Activated T-helper 2 cell treated with anti-CD3 and anti-CD28 coated beads, Interferon-gamma antibody, Interleukin-2, Interleukin-4, amounts not matched to agents 10 μg/mL and 5 μg/mL and 100 μg/mL, durations not matched to agents 14 hours and 24 hours and 36 hours (primary cell): ENCODE measurements around the gene KIF13A. TPM values are rescaled to one million over a fixed set of nuclear protein-coding genes. Genes with fewer than 3 reads are reported as not detected.
A peak's percentile ranks its signal among the peaks of the same experiment; 100 is the strongest.
"Not testable (repeated sequence)": the region's sequence is repeated elsewhere in the genome, so short reads cannot be mapped to it uniquely, and the experiment has no call there.

Experiments used
- DNase-seq: peaks from one replicate; pipeline ENCODE4 v3.0.0; 2021; ENCODE audit warnings: low spot score
- H3K27ac Mint-ChIP-seq: one replicate; pipeline ENCODE4 v1.8.0; 2021; ENCODE audit warnings: mixed read lengths
- H3K27me3 Mint-ChIP-seq: one replicate; pipeline ENCODE4 v1.8.0; 2021; ENCODE audit warnings: low read depth, mixed read lengths
- H3K36me3 Mint-ChIP-seq: one replicate; pipeline ENCODE4 v1.8.0; 2021; ENCODE audit warnings: low read depth, mixed read lengths
- H3K4me1 Mint-ChIP-seq: one replicate; pipeline ENCODE4 v1.8.0; 2021; ENCODE audit warnings: low read depth, mixed read lengths
- H3K4me3 Mint-ChIP-seq: one replicate; pipeline ENCODE4 v1.8.0; 2021; ENCODE audit warnings: low read depth, mild to moderate bottlenecking, moderate library complexity, mixed read lengths
- H3K9me3 Mint-ChIP-seq: one replicate; pipeline ENCODE4 v1.8.0; 2021; ENCODE audit warnings: mixed read lengths
- intact Hi-C: fragments of 100-400 bp; cut with micrococcal nuclease; formaldehyde crosslinking; loops from one replicate; pipeline ENCODE4 v1.15.1; 2023
- total RNA-seq: library from RNA; stranded (reverse); gene quantifications from 2 replicates; pipeline ENCODE4 v1.2.3, GENCODE V29; 2022

The KIF13A gene
- total RNA-seq: 0.48 TPM in 1 of 2 replicates, not detected in the other

GRCh38 chr6:17987447-17987696, at the start of gene KIF13A:
Gene KIF13A, minus strand, starts transcription at chr6:17987635. Its CDS starts 172 bp downstream, at chr6:17987463.
- peaks cover 5% of the 10 kb centered on the region for H3K4me1 Mint-ChIP-seq
- intact Hi-C loops: loop anchor here (5.0 kb wide), 1 partner anchor 275 kb away; the partner anchor contains the start of gene DEK
- no peak within 1 kb of the TSS for H3K27ac Mint-ChIP-seq
- no peaks in the 10 kb centered on the region for H3K9me3 Mint-ChIP-seq
- H3K36me3 Mint-ChIP-seq: no peaks in the 10 kb centered on the region
- DNase-seq: no peak
- H3K27me3 Mint-ChIP-seq: peaks cover 67% of the 10 kb centered on the region
- peak within 1 kb of the TSS; percentile 80 for H3K4me3 Mint-ChIP-seq

DNA sequence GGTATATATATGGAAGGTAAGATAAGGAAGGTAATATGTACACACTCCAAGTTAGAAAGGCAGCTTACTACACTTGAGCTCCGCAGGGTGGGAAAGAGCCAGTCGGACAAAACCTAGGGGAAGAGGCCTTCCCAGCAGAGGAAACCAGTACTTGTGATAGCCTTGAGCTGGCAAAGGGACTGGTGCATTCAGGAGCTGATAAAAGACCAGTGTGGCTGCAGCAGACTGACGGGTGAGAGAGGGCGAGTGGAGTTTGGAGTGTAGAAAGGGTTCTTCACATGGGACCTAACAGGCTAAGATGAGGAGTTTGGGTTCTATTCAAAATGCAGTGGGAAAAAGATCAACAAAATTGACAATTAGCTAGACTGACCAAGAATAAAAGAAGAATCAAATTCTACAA, 49.3 kb upstream of the KIF13A start:
- Mint-ChIP-seq H3K4me1 (no peaks in the 10 kb centered on the region), H3K27ac (no peak overlapping the region), H3K4me3 (no peak overlapping the region), H3K27me3 (peaks cover 24% of the 10 kb centered on the region), H3K9me3 (no peaks in the 10 kb centered on the region), H3K36me3 (no peaks in the 10 kb centered on the region)
- intact Hi-C loops: no loop called here
- no peak for DNase-seq

DNA sequence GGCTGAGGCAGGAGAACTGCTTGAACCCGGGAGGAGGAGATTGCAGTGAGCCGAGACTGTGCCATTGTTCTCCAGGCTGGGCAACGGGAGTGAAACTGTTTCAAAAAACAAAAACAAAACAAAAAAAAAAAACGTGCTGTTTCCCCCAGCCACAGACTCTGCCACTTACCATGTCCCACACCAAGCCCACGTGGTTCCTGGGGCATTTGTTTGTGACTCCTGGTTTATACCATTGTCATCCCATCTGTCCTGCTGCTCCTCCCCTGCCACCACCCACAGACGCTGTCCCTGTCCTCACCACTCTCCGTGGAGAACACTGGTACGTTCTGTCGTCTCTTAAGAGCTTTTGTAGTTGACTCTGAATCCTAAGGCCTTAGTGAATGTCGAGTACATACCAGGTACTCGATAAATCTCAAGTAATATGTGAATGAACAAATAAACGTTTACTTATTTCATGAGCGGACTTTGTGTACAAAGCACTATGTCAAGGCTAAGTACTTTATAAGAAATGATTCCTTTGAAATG, 48.0 kb upstream of the KIF13A start:
- intact Hi-C loops: no loop called here
- Mint-ChIP-seq H3K27ac (no peak overlapping the region), H3K4me3 (no peak overlapping the region), H3K4me1 (no peaks in the 10 kb centered on the region), H3K36me3 (no peaks in the 10 kb centered on the region), H3K27me3 (peaks cover 24% of the 10 kb centered on the region), H3K9me3 (no peaks in the 10 kb centered on the region)
- DNase-seq: no peak

DNA sequence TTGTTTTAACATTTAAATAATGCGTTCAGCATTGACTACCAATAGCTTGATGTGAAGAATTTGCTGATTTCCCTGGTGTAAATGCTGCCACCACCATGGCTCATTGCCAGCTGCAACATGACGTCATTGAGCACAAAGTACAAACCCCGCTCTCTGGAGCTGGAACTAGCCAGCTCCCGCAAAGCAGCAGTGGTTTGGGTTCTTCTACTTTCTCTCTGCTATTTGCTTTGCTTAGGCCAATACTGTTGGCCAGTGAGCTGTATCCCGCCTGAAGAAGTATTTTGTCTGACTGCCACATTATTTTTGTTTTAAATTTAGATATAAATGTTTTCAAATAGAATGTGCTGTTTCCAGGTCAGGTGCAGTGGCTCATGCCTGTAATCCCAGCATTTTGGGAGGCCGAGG, 47.4 kb upstream of the KIF13A start:
- Mint-ChIP-seq H3K36me3 (no peaks in the 10 kb centered on the region), H3K9me3 (no peaks in the 10 kb centered on the region), H3K4me3 (no peak overlapping the region), H3K4me1 (no peaks in the 10 kb centered on the region), H3K27me3 (peaks cover 21% of the 10 kb centered on the region), H3K27ac (no peak overlapping the region)
- DNase-seq: no peak
- intact Hi-C loops: no loop called here

DNA sequence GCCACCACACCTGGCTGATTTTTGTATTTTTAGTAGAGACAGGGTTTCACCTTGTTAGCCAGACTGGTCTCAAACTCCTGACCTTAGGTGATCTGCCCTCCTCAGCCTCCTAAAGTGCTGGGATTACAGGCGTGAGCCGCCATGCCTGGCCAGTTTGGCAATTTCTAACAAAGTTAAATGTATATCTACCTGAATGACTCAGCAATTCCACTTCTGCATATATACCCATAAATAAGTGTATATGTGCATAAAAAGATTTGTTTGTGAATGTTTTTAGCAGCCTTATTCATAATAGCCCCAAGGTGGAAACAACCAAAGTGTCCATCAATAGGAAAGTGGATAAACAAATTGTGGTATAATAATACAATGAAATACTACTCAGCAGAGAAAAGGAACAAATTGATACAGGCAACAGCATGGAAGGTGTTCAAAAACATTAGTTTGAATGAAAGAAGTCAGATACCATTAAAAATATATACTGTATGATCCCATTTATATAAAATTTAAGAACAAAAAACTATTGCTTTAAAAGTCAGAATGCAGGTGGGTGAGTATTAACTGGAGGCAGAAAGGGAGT, 44.3 kb upstream of the KIF13A start:
- H3K9me3 Mint-ChIP-seq: no peaks in the 10 kb centered on the region
- no peak overlapping the region for H3K27ac Mint-ChIP-seq
- no peak overlapping the region for H3K4me3 Mint-ChIP-seq
- H3K36me3 Mint-ChIP-seq: no peaks in the 10 kb centered on the region
- intact Hi-C loops: no loop called here
- H3K27me3 Mint-ChIP-seq: peaks cover 10% of the 10 kb centered on the region
- DNase-seq: no peak
- no peaks in the 10 kb centered on the region for H3K4me1 Mint-ChIP-seq

- H3K27me3 Mint-ChIP-seq: peaks cover 5% of the 10 kb centered on the region
- intact Hi-C loops: no loop called here
Observed at GRCh38 chr6:18031189-18031588, 43.8 kb upstream of the KIF13A start.

GRCh38 chr6:18028332-18028731, 40.9 kb upstream of the KIF13A start:
- Mint-ChIP-seq H3K36me3 (no peaks in the 10 kb centered on the region), H3K27me3 (peaks cover 5% of the 10 kb centered on the region), H3K4me3 (no peak overlapping the region), H3K4me1 (no peaks in the 10 kb centered on the region), H3K27ac (no peak overlapping the region), H3K9me3 (no peaks in the 10 kb centered on the region)
- no peak for DNase-seq
- intact Hi-C loops: no loop called here

More at GRCh38 chr6:18031189-18031588, 43.8 kb upstream of the KIF13A start:
- no peak overlapping the region for H3K27ac Mint-ChIP-seq
- H3K9me3 Mint-ChIP-seq: no peaks in the 10 kb centered on the region
- no peak for DNase-seq
- H3K36me3 Mint-ChIP-seq: no peaks in the 10 kb centered on the region
- no peaks in the 10 kb centered on the region for H3K4me1 Mint-ChIP-seq
- no peak overlapping the region for H3K4me3 Mint-ChIP-seq

GRCh38 chr6:18025596-18025995, 38.2 kb upstream of the KIF13A start:
- intact Hi-C loops: no loop called here
- no peaks in the 10 kb centered on the region for H3K9me3 Mint-ChIP-seq
- H3K27ac Mint-ChIP-seq: no peak overlapping the region
- no peaks in the 10 kb centered on the region for H3K4me1 Mint-ChIP-seq
- no peaks in the 10 kb centered on the region for H3K27me3 Mint-ChIP-seq
- no peaks in the 10 kb centered on the region for H3K36me3 Mint-ChIP-seq
- no peak for DNase-seq
- H3K4me3 Mint-ChIP-seq: no peak overlapping the region

GRCh38 chr6:18024876-18025275, 37.4 kb upstream of the KIF13A start:
- intact Hi-C loops: no loop called here
- H3K9me3 Mint-ChIP-seq: no peaks in the 10 kb centered on the region
- H3K4me3 Mint-ChIP-seq: no peak overlapping the region
- H3K4me1 Mint-ChIP-seq: no peaks in the 10 kb centered on the region
- H3K27me3 Mint-ChIP-seq: no peaks in the 10 kb centered on the region
- H3K27ac Mint-ChIP-seq: no peak overlapping the region
- H3K36me3 Mint-ChIP-seq: no peaks in the 10 kb centered on the region
- no peak for DNase-seq

- no peak overlapping the region for H3K27ac Mint-ChIP-seq
- H3K4me3 Mint-ChIP-seq: no peak overlapping the region
- no peaks in the 10 kb centered on the region for H3K9me3 Mint-ChIP-seq
- no peaks in the 10 kb centered on the region for H3K4me1 Mint-ChIP-seq
- intact Hi-C loops: no loop called here
- no peaks in the 10 kb centered on the region for H3K36me3 Mint-ChIP-seq
- no peaks in the 10 kb centered on the region for H3K27me3 Mint-ChIP-seq
- no peak for DNase-seq
Observed at GRCh38 chr6:18023891-18024290, 36.5 kb upstream of the KIF13A start.

DNA sequence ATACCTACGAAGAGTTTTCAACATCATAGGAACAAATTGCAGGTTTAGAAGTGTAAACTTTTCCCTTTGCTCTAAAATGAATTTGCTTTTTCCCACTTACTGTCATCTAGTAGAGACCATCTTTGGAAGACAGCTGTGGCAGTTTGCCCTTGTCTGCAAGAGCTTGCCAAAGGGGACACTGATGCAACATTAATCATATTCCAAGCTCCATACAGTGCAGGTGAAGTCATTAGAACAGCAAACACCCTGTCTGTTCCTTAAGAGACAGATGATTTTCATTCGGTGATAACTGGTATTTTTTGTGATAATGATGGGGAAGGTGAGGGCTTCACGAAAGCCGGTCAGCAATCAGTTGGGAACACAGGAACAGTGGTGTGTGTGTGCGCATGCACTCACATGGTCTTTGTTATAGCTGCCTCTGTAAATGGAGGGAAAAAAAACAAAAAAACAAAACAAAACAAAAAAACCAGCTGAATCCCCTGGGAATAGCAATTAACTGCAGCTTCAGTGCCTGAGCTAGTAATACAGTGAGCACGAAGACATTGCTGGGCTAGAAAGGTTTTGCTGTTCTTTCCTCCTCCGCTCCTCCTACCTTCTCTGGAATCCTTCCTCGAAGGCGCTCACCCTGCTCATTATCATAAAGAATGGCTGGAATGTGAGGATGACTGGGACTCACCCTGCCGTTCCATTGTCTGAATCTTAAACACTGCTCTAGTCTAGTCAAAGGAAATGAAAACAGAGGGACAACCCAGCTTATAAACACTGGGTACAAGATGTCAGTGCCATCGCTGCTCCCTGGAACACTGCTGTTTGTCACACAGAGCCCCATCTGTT, 35.2 kb upstream of the KIF13A start:
- intact Hi-C loops: no loop called here
- H3K36me3 Mint-ChIP-seq: no peaks in the 10 kb centered on the region

GRCh38 chr6:18021166-18021850, 33.9 kb upstream of the KIF13A start:
- Mint-ChIP-seq H3K9me3 (no peaks in the 10 kb centered on the region), H3K4me1 (no peaks in the 10 kb centered on the region), H3K4me3 (no peak overlapping the region), H3K27ac (no peak overlapping the region), H3K27me3 (no peaks in the 10 kb centered on the region), H3K36me3 (no peaks in the 10 kb centered on the region)
- intact Hi-C loops: no loop called here
- DNase-seq: no peak

More for the DNA sequence above, 35.2 kb upstream of the KIF13A start:
- no peak overlapping the region for H3K27ac Mint-ChIP-seq
- no peaks in the 10 kb centered on the region for H3K9me3 Mint-ChIP-seq
- no peak overlapping the region for H3K4me3 Mint-ChIP-seq
- H3K4me1 Mint-ChIP-seq: no peaks in the 10 kb centered on the region
- no peak for DNase-seq
- H3K27me3 Mint-ChIP-seq: no peaks in the 10 kb centered on the region

- H3K4me3 Mint-ChIP-seq, H3K9me3 Mint-ChIP-seq, intact Hi-C loops, DNase-seq, H3K4me1 Mint-ChIP-seq, H3K27me3 Mint-ChIP-seq, H3K36me3 Mint-ChIP-seq, H3K27ac Mint-ChIP-seq: not testable (repeated sequence)
Observed at GRCh38 chr6:18020545-18020944, 33.1 kb upstream of the KIF13A start.
